GM10847 (cell line): ENCODE measurements around the gene SLFN5.
"Not testable (repeated sequence)": the region's sequence is repeated elsewhere in the genome, so short reads cannot be mapped to it uniquely, and the experiment has no call there.

Experiments used
- POLR2A ChIP-seq: IDR thresholded peaks from 2 replicates; pipeline ENCODE4 v1.6.1; 2011; ENCODE audit not compliant: insufficient read length; ENCODE audit errors: extremely low read depth

The SLFN5 gene

DNA sequence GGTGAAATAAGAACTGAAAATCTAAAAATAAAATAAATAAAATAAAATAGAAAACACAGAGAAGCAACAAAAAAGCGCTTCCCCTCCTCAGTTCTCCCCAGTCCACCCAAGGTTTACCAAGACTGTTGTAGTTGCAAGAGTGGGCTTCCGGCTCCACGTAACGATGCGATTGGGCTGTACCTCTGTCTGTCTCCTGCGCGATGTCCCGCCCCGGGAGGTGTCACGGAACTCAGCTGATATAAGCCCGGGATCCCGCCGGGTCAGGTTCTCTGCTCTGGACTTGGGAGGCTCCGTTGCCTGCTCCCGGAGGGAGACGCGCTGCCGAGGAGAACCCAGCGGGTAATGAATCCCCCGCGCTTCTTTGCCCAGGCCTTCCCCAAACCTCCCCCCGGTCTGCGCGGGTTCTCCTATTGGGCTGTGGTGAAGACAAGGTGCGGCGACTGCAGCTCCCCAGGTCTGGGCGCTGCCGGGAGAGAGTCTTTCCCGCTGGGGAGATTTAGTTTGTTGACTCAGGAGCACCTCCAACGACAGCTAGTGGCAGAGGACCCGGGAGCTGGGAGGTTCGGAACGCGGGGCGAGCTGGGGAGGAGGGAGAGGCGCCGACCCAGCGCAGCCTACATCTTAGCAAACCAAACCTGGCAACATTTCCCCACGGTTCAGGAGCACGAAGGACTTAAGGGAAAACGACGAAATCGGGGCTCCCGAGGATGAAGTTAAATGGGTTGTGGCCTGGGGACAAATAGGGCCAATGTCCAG, at the start of gene SLFN5:
SLFN5 (plus strand) TSS at position 268 of the 756 bp plus-strand sequence. CDS start 15,619 bp downstream, outside the sequence.
- TF ChIP-seq POLR2A, result peak; percentile 99

DNA sequence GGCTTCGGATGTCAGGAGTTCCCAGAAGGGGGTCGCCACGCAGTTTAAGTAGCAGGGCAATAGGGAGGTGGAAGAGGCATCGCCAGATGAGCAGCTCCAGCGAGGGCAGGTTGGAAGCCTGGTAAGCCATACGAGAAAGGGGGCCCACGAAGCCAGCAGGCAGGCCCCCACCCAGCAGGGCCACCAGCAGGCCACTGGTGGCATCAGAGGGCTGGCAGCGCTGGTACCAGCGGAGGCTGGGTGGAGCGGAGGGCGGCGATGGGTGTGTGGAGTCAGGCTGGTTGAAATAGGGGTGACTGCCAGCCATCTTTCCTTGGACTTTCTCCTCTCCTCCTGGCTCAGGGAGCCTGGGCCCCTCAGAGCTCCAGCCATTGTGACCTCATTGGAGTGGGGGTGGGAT, 48.9 kb upstream of the SLFN5 start, which contains the start of gene SLC35G3:
SLC35G3 (minus strand) TSS at position 393 of the 400 bp plus-strand sequence; CDS start at position 307, 86 bp downstream.
- not testable (repeated sequence) for TF ChIP-seq POLR2A

- TF ChIP-seq POLR2A, result no peak
Measured at GRCh38 chr17:35210741-35211140, 32.1 kb upstream of the SLFN5 start.

DNA sequence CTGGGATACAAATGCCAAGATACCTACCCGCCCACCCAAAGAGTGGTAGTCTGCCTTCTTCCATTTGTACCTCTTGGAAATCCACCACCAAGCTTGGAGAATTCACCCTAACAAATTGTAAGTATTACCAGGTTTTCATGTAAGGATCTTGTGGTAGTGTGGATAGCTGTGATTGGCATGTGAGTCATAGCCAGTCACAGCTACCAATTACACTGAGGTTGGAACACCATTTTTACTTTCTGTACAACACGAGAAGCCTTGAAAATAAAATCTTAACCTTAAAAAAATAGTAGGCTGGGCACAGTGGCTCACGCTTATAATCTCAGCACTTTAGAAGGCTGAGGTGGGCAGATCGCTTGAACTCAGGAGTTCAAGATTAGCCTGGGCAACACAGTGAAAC, 30.2 kb upstream of the SLFN5 start:
- TF ChIP-seq POLR2A, result no peak

DNA sequence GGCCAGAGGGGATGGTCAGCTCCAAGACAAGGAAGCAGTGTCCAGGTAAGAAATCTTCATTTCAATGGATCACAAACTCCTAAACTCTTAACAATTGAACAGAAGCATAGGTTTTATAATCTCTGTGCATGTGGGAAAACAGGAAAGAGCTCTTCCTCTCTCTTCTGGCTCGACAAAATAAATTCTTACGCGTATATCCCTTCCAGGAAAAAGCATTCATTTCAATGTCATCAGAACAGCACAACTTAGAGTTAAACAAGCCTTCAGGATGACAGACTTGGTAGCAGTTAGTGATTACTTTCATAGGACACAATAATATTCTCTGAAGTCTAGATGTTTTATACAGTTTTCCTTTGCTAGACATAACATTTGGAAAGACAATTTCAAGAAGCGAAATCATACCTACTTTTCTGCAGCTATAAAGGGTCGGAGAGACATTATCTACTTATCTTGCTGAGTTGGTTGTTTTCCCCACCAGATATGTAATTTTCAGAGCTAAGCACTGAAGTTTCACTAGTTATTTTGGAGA, 29.4 kb upstream of the SLFN5 start:
- TF ChIP-seq POLR2A, result no peak

- no peak for TF ChIP-seq POLR2A
Measured at GRCh38 chr17:35214192-35214591, 28.7 kb upstream of the SLFN5 start.

- no peak for TF ChIP-seq POLR2A
Measured at GRCh38 chr17:35214631-35215273, 28.1 kb upstream of the SLFN5 start.

DNA sequence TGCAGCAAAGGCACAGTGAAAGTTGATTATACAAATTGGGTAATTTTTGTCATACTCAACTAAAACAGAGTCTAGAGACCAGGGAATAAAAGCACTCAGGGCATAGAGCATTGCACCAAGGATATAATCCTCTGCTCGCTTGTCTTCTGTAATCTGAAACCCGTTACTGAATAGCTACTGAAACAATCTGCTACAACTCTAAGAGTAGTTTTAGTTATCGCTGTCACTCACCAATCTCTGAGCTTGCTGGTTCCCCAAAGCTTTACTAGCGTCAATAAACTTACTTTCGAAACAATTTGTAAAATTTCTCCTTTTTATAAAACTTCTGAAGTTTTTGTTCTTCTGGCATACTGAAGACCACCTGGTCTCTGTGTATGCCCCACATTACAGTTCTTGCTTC, 25.8 kb upstream of the SLFN5 start:
- TF ChIP-seq POLR2A, result no peak

DNA sequence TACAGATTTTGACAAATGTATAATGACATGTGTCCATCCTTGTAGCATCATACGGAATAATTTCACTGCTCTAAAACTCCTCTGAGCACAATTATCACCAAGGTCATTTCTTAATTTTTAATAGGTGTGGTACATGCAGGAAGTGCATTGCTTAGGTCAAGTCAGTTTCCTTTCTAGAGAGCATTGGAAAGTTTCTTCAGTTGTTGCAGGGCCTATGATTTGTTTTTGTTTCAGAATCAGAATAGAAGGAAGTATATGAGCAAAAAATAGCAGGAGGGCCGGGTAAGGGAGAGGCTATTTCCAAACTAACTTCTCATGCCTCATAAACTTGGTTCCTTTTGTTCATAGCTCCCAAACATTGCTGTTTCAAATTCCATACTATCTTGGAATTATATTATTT, 24.0 kb upstream of the SLFN5 start:
- no peak for TF ChIP-seq POLR2A

DNA sequence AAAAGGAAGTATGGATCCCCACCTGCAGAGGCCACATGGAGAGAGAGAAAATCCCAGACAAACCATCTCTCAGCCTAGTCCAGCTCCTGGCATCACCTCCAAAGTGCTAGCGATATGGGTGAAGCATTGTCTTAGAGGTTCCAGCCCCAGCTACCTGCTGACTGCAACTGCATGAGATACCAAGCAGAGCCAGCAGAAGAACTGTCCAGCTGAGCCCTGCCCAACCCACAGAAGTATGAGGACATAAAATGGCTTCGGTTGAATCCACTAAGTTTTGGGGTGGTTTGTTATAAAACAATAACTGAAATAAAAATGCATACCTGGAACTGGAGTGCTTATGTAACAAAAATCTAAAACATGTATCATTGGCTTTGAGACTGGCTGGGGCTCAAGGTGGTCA, 20.4 kb upstream of the SLFN5 start:
- no peak for TF ChIP-seq POLR2A

DNA sequence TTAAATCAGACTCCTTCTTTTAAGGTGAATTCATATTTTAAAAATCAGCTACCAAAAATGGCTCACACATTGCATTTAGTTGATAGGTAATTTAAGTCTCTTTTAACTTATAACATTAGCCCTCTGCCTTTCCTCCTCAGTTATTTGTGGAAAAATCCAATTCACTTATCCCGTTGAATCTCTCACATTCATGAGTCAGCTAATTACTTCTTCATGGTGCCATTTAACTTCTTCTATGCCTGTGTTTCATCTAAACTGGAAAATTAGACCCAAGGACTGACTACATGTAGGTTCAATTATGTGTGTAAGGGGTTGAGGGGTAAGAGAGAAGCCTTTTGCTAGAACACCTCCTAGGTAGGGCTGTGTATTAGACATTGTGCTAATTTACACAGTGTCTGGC, 18.4 kb upstream of the SLFN5 start:
- TF ChIP-seq POLR2A, result no peak

GRCh38 chr17:35227546-35227945, 15.3 kb upstream of the SLFN5 start:
- no peak for TF ChIP-seq POLR2A

- no peak for TF ChIP-seq POLR2A
Measured at GRCh38 chr17:35229638-35230037, 13.2 kb upstream of the SLFN5 start.

- no peak for TF ChIP-seq POLR2A
Measured at GRCh38 chr17:35235289-35235688, 7.6 kb upstream of the SLFN5 start.

GRCh38 chr17:35235917-35236316, 7.0 kb upstream of the SLFN5 start:
- TF ChIP-seq POLR2A, result no peak

DNA sequence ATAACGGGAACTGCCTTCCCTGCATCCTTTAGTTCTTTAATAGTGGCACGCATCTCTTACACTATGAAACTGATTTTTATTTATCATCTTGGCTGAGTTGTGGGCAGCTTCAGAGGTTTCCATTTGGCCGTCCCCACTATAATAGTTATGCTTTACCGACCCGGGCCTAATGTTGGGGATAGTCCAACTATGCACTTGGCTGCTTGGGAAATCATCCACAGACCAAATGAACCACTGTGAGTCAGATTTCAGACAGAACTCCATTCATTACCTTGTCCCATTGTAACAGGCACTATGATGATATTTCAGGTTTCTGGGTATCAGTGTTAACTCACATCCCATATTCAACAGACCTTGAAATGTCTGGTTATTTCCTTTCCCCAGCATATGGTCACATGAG, 6.1 kb upstream of the SLFN5 start:
- TF ChIP-seq POLR2A, result no peak
